Ovary (tissue), 3 donors: Measurements from ENCODE around the gene NXF2.

ENCODE experiments used
- CTCF ChIP-seq, 3 donors: fragments of 450-650 bp in 2 of 3; fragments of 200-600 bp in 1 of 3; IDR thresholded peaks; one replicate each; pipeline versions ENCODE4 v1.5.1 to v1.8.0; 2016 to 2022; ENCODE audit warnings: antibody characterized with exemption in 3 of 3, mild to moderate bottlenecking in 1 of 3
- EP300 ChIP-seq: sonication (generic); formaldehyde crosslinking; IDR thresholded peaks from one replicate; pipeline ENCODE4 v1.6.1; 2017; ENCODE audit warnings: antibody characterized with exemption
- POLR2A ChIP-seq: fragments of 450-650 bp; IDR thresholded peaks from one replicate; pipeline ENCODE4 v1.6.1; 2017; ENCODE audit warnings: antibody characterized with exemption, mild to moderate bottlenecking, moderate library complexity
- donor health status: DM: no; HTN: no; CAD: no.

- TF ChIP-seq CTCF (IDR thresholded peaks at IDR 0.05) (no peak), POLR2A (no peak), EP300 (no peak)
Measured at GRCh38 chrX:102338162-102338561, 91.2 kb downstream of the NXF2 start.
